Measurements from ENCODE around the gene SPTBN4.

DNA sequence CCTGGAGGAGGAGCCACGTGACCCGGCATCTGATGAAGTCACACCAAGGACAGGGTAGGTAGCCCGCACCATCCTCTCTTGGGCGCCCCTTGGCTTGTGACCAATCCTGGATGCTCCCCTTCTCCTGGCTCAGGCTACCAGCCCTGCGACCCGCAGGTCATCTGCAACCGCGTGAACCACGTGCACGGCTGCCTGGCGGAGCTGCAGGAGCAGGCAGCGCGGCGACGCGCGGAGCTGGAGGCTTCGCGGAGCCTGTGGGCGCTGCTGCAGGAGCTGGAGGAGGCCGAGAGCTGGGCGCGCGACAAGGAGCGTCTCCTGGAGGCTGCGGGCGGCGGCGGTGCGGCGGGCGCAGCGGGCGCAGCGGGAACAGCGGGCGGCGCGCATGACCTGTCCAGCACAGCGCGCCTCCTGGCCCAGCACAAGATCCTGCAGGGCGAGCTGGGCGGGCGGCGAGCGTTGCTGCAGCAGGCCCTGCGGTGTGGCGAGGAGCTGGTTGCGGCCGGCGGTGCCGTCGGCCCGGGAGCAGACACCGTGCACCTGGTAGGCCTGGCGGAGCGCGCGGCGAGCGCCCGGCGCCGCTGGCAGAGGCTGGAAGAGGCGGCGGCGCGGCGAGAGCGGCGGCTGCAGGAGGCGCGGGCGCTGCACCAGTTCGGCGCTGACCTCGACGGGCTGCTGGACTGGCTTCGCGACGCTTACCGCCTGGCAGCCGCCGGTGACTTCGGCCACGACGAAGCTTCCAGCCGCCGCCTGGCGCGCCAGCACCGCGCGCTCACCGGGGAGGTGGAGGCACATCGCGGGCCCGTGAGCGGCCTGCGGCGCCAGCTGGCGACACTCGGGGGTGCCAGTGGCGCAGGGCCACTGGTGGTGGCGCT is 45.9 kb downstream of the SPTBN4 start:
- TF ChIP-seq, protein P1, sequence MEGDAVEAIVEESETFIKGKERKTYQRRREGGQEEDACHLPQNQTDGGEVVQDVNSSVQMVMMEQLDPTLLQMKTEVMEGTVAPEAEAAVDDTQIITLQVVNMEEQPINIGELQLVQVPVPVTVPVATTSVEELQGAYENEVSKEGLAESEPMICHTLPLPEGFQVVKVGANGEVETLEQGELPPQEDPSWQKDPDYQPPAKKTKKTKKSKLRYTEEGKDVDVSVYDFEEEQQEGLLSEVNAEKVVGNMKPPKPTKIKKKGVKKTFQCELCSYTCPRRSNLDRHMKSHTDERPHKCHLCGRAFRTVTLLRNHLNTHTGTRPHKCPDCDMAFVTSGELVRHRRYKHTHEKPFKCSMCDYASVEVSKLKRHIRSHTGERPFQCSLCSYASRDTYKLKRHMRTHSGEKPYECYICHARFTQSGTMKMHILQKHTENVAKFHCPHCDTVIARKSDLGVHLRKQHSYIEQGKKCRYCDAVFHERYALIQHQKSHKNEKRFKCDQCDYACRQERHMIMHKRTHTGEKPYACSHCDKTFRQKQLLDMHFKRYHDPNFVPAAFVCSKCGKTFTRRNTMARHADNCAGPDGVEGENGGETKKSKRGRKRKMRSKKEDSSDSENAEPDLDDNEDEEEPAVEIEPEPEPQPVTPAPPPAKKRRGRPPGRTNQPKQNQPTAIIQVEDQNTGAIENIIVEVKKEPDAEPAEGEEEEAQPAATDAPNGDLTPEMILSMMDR (IDR thresholded peaks at IDR 0.05), result no peak
- TF ChIP-seq ZFX (IDR thresholded peaks at IDR 0.05; ENCODE audit: borderline replicate concordance), result no peak
